ENCODE data around the gene FBRSL1. TPM values are rescaled to one million over a fixed set of nuclear protein-coding genes. Genes with fewer than 3 reads are reported as not detected.

FBRSL1 gene
- total RNA-seq, 1 experiment from 2014 or later, result 10.7 TPM

DNA sequence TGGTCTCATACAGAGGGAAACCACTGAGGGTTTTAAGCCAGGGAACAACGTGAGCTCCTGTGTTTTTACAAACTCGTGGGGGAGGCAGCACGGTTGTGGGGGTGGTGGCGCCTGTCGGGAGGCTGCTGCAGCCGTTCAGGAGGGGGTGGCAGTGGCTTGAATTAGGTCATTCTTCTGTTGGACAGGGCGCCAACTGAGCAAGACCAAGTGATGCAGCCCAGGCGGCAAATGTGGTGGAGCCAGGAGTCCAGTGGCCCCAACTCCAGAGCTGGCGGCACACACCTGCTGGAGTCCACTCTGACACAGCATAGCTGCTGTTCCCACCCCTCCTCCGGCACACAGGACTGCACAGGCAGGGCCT is 27.8 kb downstream of the FBRSL1 start:
- H3K36me3 ChIP-seq, result peaks cover 3% of the 10 kb centered on the region
- H3K27me3 ChIP-seq, result no peaks in the 10 kb centered on the region
- no peak for DNase-seq
- no peaks in the 10 kb centered on the region; the same call in 1 of the 2 replicates for H3K9me3 ChIP-seq
- no peak overlapping the region for H3K4me3 ChIP-seq

DNA sequence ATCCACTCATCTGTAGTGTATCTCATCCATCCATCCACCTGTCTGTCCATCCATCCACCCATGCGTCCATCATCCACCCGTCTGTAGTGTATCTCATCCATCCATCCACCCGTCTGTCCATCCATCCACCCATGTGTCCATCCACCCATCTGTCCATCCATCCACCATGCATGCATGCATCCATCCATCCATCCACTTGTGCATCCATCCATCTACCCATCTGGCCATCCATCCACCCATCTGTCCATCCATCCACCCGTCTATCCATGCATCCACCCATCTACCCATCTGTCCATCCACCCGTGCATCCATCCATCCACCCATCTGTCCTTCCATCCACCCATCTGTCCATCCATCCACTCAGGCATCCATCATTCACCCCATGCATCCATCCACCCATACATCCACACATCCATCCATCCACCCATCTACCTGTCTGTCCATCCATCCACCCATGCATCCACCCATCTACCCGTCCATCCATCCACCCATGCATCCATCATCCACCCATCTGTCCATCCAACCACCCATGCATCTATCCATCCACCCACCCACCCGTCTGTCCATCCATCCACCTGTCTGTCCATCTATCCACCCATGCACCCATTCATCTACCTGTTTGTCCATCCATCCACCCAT is 28.5 kb downstream of the FBRSL1 start:
- DNase-seq, result no peak
- no peaks in the 10 kb centered on the region; the same call in 1 of the 2 replicates for H3K9me3 ChIP-seq
- no peaks in the 10 kb centered on the region; the same call in none of the 2 replicates for H3K36me3 ChIP-seq
- H3K4me3 ChIP-seq, result no peak overlapping the region
- no peaks in the 10 kb centered on the region for H3K27me3 ChIP-seq

DNA sequence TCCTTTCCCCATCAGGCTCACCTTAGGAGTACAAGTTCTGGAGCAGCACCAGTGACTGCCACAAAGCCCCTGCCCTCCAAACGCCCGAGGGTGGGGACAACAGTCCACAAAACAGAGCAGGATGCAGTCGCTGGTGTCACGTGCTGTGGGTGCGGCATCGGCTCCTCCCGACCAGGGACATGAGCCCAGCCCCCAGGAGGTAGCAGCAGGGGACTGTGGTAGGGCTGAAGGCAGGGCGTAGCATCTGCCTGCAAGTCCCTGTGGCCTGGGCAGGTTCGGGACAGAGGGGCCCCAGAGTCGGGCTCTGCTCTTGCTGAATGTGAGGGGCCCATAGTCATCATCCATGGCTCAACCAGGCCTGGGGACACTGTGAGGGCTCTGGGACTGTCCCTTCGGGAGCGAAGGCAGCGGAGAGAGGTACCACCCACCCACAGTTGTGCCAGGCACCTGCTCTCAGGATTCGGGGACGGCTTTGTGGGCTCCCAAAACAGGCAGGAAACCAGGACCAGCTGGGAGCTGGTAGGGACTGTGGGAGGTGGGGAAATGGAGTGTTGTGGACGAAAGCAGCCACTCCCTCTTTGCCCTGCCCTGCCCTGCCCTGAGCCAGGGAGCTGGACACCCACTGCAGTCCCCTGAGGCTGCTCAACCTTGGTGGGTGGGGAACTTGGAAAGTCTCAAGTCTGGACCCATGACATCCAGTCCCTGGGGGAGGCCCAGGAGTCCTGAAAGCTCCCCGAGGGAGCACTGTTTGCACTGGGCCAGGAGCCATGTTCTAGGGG is 30.7 kb downstream of the FBRSL1 start:
- no peaks in the 10 kb centered on the region; the same call in 1 of the 2 replicates for H3K36me3 ChIP-seq
- no peak overlapping the region for H3K4me3 ChIP-seq
- DNase-seq, result no peak
- no peaks in the 10 kb centered on the region for H3K27me3 ChIP-seq
- no peaks in the 10 kb centered on the region; the same call in 1 of the 2 replicates for H3K9me3 ChIP-seq

DNA sequence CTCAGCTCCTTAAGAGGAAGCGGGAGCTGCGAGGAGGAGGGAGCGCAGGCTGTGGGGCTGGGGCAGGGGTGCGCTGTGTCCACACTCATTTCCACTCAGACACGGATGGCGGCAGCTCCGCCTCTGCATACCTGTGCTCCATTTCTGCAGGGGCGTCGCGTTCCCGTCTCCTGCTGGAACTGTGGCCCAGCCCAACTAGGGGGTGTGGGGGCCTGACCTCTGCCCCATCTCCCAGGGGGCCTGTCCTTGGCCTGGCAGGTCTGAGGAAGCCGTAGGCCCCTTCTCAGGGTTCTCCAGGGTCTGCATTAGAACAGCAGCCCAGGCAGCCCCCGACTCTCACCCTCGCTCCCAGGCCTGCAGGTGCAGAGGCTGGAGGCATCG is 31.2 kb downstream of the FBRSL1 start:
- Histone ChIP-seq H3K4me3 (no peak overlapping the region), H3K27me3 (no peaks in the 10 kb centered on the region), H3K9me3 (no peaks in the 10 kb centered on the region; the same call in 1 of the 2 replicates), H3K36me3 (no peaks in the 10 kb centered on the region; the same call in 1 of the 2 replicates)
- no peak for DNase-seq

DNA sequence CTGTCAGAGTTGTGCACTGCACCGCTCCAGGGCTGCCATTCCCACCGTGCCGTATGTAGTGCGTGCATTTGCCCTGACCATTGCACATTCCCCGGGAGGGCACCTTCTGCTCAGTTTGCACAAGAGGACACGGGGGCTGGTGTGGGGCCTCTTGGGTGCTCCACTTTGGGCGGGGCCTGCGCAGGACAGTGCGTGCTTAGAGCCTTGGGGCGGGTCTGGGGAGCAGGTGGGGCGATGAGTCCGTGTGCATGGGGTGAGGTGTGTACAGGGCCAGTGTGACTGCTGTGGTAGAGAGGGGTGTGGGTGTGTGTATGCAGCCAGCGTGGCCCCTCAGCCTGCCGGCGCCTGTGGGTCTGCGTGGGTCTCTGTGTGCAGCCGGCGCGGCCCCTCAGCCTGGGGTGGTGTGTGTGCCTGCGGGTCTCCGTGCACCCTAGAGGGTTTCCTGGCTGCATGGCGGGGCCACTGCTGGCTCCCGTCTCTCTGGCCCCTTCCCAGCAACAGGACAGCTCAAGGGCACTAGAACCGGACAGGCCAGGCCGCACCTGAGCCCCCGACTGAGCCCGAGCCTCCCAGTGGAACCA is 31.9 kb downstream of the FBRSL1 start:
- no peaks in the 10 kb centered on the region; the same call in 1 of the 2 replicates for H3K9me3 ChIP-seq
- H3K36me3 ChIP-seq, result no peaks in the 10 kb centered on the region; the same call in 1 of the 2 replicates
- DNase-seq, result no peak
- no peaks in the 10 kb centered on the region for H3K27me3 ChIP-seq
- H3K4me3 ChIP-seq, result no peak overlapping the region

DNA sequence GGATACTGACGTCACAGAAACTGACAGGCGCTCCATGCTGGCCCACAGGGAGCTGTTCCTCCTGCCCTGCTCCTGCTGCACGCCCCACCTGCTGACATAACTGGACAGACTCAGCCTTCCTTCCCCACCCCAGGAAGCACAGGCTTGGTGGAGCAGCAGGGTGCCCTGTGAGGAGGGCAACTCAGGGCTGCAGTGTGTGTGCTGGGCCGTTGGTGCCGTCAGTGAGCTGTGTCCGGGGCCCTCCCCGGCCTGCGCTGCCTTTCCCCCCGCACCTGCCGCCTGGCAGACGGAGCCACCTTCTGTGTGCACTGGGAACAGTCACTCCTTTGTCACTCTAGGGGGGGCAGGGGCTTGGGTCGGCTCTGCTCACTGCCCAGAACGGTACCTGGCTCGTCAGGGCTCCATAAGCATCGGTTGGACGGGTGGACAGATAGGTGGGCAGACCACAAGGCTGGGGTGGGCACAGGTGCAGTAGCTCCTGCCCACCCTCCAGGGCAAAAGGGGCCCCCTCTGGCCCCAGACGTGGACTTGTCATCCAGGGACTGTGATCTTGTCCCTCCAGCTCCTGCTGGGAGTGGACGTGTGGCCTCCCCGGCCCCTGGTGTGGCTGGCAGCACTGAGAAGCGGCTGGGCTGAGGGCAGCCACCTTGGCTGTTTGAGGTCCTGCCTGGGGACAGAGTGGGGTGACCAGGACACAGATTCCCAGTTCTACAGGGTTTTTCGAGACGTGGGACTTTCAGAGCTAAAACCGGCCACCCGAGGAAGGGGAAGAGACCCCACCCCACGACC is 32.8 kb downstream of the FBRSL1 start:
- Histone ChIP-seq H3K36me3 (no peaks in the 10 kb centered on the region; the same call in 1 of the 2 replicates), H3K9me3 (no peaks in the 10 kb centered on the region; the same call in 1 of the 2 replicates), H3K4me3 (no peak overlapping the region), H3K27me3 (no peaks in the 10 kb centered on the region)
- no peak for DNase-seq

DNA sequence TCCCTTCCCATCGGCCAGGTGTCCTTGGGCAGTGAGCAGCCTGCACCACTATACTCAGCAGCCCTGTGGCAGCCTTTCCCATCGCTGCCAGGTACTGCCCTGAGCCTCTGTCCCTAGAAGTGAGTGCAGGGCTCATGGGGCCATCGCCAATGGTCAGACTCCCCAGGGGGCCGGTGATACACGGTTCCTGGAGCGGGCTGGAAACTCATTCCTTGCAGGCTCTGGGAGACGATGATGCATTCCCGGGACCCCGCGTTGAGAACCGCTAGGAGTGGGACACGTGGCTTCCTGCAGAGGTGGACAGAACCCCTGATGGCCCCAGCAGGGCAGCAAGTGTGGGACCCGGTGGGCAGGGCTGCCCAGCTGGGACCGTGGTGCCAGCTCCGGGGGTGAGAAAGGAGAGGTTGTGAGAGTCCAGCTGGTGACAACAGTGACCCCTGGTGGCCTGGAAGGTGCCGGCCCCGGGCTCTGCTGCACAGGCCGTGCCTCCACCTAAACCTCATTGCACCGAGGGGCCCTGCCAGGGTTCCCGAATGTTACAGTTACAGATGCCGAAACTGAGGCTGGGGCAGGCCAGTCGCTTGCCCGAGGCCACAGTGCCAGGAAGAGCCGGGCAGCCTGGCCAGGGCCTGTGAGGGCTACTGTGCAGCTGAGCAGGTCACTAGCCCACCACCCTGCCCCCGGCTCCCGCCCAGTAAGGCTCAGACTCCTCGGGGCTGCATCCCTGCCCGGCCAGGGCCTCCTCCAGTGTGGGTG is 33.8 kb downstream of the FBRSL1 start:
- H3K27me3 ChIP-seq, result no peaks in the 10 kb centered on the region
- H3K4me3 ChIP-seq, result no peak overlapping the region
- DNase-seq, result peak; percentile 63
- no peaks in the 10 kb centered on the region; the same call in 1 of the 2 replicates for H3K9me3 ChIP-seq
- no peaks in the 10 kb centered on the region; the same call in 1 of the 2 replicates for H3K36me3 ChIP-seq

DNA sequence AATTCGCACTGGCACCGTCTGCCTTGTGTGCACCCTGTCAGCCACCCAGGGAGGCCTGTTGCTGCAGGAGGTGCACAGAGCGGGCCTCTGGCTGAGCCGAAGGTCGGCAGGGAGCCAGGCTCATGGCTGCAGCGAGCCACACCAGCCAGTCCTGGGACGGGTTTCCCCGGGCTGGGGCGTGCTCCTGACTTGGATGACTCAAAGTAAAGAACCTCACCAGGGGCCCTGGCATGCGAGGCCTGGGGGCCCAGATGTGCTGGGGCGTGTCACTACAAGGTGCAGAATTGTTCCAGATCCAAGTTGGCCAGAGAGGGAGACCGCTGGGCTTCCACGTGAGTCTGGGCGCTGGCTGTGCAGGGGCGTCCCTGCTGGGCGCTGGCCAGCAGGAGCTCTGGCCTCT is 34.5 kb downstream of the FBRSL1 start:
- Histone ChIP-seq H3K36me3 (no peaks in the 10 kb centered on the region; the same call in 1 of the 2 replicates), H3K4me3 (no peak overlapping the region), H3K9me3 (no peaks in the 10 kb centered on the region; the same call in 1 of the 2 replicates), H3K27me3 (no peaks in the 10 kb centered on the region)
- peak; percentile 80 for DNase-seq

DNA sequence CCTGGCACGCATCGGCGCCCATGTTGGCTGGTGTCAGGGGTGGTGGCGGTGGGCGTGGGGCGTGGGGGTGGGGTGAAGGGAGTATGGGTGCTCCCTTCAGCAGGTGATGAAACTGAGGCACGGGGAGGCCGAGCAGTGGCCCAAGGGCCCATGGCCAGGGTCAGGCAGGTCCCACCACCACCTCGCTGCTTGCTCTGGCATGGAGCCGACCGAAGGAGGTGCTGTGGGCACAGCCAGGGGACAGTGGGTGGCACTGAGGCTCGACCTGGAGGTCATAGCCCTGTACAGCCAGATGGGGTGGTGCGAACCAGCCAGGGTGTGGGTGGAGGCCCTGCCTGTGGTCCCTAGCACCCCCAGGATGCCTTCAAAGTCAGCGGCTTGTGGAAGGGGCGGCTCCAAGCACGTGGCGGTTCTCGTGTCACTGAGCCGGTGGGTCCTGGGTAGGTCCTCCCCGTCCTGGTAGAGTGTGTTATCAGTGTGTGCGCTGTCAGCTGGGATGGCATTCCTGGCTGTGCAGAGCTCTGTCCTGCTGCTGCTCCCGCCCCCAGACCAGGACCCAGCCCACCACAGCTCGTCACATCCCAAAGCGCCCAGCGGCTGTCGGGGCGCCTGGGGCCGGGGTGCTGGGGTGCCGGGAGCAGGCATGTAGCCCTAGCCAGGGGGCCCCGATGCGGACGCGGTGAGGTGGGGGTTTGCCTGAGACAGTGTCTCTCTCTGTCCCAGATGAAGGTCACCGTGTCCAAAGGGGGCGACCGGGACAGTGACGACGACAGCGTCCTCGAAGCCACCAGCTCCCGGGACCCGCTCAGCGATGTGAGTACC is 35.3 kb downstream of the FBRSL1 start:
- Histone ChIP-seq H3K27me3 (no peaks in the 10 kb centered on the region), H3K4me3 (no peak overlapping the region), H3K9me3 (no peaks in the 10 kb centered on the region), H3K36me3 (no peaks in the 10 kb centered on the region; the same call in 1 of the 2 replicates)
- no peak for DNase-seq

DNA sequence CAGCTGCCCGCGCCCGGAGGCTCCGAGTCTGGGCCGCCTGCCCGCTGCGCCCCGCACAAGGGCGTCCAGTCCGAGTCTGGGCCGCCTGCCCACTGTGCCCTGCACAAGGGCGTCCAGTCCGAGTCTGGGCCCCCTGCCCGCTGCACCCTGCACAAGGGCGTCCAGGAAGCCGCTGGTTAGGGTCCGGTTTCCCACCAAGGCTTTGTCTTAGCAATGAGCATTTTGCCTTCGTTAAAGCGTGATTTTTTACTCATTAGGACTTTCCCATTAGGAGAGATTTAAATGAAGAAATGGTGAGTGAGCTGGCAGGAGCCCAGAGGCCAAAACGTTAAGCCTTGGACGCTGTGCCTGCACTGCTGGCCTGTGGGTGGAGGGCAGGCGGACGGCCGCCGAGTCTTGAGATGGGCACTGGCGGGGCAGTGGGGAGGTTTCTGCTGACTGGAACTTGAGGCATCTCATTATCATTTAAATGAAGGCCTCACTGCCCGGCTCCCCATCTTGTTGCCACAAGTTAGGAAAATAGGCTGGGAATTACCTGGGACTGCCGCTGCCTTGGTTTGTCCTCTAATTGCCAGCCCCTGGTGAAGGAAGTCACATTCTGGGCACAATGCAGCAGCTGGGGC is 36.0 kb downstream of the FBRSL1 start:
- H3K27me3 ChIP-seq, result no peaks in the 10 kb centered on the region
- no peak for DNase-seq
- no peaks in the 10 kb centered on the region for H3K9me3 ChIP-seq
- no peak overlapping the region for H3K4me3 ChIP-seq
- H3K36me3 ChIP-seq, result no peaks in the 10 kb centered on the region; the same call in 1 of the 2 replicates

DNA sequence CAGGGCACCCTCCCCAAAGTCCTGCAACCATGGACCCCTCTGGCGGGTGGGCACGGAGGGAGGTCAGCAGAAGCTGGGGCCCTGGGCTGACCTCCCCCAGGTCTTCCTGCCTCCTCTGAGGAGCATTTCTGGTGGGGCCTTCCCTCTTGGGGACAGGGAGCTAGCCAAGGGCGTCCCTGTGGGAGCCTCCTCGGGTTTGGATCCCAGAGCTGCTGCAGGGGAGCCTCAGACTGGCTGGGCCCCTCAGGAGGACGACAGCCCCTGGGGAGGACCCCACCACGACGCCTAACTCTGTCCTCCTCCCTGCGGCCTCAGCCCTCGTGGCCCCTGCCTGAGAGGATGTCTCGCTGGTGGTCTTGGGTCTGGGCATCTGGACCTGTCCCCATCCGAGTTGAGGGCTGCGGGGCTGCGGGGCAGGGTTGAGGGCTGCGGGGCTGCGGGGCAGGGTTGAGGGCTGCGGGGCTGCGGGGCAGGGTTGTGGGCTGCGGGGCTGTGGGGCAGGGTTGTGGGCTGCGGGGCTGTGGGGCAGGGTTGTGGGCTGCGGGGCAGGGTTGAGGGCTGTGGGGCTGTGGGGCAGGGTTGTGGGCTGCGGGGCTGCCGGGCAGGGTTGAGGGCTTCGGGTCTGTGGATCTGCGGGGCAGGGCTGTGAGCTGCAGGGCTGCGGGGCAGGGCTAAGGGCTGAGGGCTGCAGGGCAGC is 37.4 kb downstream of the FBRSL1 start:
- no peak overlapping the region for H3K4me3 ChIP-seq
- H3K9me3 ChIP-seq, result no peaks in the 10 kb centered on the region
- DNase-seq, result no peak
- H3K36me3 ChIP-seq, result no peaks in the 10 kb centered on the region; the same call in 1 of the 2 replicates
- no peaks in the 10 kb centered on the region for H3K27me3 ChIP-seq

DNA sequence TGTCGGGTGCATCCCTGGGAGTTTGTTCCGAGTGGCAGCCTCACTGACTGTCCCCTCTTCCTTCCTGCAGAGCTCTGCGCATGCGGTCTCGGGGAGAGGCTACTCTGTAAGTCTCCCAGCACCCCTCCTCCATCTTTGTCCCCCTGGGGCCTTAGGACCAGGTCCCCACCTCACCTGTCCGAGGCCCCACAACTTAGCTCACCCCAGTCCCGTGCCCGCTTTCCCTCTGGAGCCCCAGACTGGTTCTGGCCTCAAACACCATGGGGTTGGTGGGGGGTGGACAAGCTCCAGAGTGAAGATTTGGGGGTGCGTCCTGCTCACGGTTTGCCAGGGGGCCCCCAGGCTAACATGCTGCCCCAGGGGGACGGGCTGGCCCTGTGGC is 37.9 kb downstream of the FBRSL1 start:
- Histone ChIP-seq H3K27me3 (no peaks in the 10 kb centered on the region), H3K4me3 (no peak overlapping the region), H3K9me3 (no peaks in the 10 kb centered on the region), H3K36me3 (no peaks in the 10 kb centered on the region; the same call in 1 of the 2 replicates)
- DNase-seq, result no peak

DNA sequence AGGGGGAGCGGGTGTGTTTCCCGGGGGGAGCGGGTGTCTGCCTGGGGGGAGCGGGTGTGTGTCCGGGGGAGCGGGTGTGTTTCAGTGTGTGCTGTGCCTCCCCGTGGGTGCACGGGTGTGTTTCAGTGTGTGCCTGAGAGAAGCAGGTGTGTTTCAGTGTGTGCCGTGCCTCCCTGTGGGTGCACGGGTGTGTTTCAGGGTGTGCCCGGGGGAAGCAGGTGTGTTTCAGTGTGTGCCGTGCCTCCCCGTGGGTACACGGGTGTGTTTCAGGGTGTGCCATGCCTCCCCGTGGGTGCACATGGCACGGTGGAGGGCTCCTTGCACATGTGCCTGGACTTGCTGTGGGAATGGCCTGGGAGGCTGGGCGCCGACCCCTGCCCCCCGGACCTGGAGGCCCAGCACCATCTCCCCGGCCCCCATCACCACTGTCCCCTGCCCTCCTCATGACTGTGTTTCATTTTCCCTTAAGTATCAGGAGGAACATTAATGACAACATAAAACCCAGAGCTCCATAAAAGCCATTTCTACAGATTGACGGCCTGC is 38.7 kb downstream of the FBRSL1 start:
- H3K9me3 ChIP-seq, result no peaks in the 10 kb centered on the region
- DNase-seq, result no peak
- H3K4me3 ChIP-seq, result no peak overlapping the region
- no peaks in the 10 kb centered on the region for H3K27me3 ChIP-seq
- H3K36me3 ChIP-seq, result no peaks in the 10 kb centered on the region; the same call in 1 of the 2 replicates

DNA sequence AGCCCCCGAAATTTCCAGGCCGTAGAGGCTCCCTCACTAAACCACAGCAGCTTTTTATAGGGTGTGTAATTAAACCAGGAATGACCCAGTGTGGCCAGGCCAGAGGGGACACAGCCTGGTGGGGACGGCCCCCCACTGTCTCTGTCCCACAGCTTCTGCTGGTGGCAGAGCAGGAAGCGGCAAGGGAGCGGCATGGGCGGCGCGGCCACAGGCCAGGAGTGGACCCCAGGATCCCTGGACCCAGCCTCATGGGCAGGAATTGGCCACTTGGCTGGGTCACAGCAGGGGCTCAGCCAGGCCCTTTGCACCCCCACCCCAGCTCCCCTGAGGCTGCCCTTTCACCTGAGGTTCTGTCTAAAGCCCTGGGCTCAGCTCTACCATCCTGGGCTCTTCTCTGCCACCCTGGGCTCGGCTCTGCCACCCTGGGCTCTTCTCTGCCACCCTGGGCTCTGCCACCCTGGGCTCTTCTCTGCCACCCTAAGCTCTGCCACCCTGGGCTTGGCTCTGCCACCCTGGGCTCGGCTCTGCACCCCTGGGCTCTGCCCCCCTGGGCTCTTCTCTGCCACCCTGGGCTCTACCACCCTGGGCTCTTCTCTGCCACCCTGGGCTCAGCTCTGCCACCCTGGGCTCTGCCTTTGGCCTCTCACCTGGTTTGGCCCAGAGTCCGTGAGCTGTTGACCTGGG is 39.3 kb downstream of the FBRSL1 start:
- H3K4me3 ChIP-seq, result no peak overlapping the region
- DNase-seq, result no peak
- H3K9me3 ChIP-seq, result no peaks in the 10 kb centered on the region
- H3K27me3 ChIP-seq, result no peaks in the 10 kb centered on the region
- no peaks in the 10 kb centered on the region; the same call in 1 of the 2 replicates for H3K36me3 ChIP-seq
